HCT116 (cell line): ENCODE results near the gene KDM3B.
"Not testable (repeated sequence)": the region's sequence is repeated elsewhere in the genome, so short reads cannot be mapped to it uniquely, and the experiment has no call there.

Experiments used
- CTCF ChIP-seq, 3 experiments: fragments of 200-600 bp in 1 of 3; sonication (generic) in 1 of 3; IDR thresholded peaks in 2 of 3; conservative IDR thresholded peaks in 1 of 3; 2 replicates each; pipeline ENCODE4 v1.5.1; 2012 to 2017; ENCODE audit warnings: low read depth in 2 of 3, low read length in 2 of 3, antibody characterized with exemption in 1 of 3, borderline replicate concordance in 1 of 3, control low read depth in 1 of 3, mild to moderate bottlenecking in 1 of 3, mixed read lengths in 1 of 3, mixed run types in 1 of 3, moderate library complexity in 1 of 3; ENCODE audit not compliant: insufficient read depth in 1 of 3
- EZH2 ChIP-seq: fragments of 200-600 bp; sonication (generic); IDR thresholded peaks from 2 replicates; pipeline ENCODE4 v1.6.1; 2017; ENCODE audit warnings: antibody characterized with exemption, mixed run types
- FOSL1 ChIP-seq: IDR thresholded peaks from 2 replicates; pipeline ENCODE4 v1.6.1; 2012; ENCODE audit warnings: low read depth
- POLR2A ChIP-seq: IDR thresholded peaks from 2 replicates; pipeline ENCODE4 v1.7.0; 2011; ENCODE audit warnings: borderline replicate concordance; ENCODE audit not compliant: insufficient read depth, insufficient read length; ENCODE audit errors: extremely low read depth
- POLR2AphosphoS5 ChIP-seq: IDR thresholded peaks from 2 replicates; pipeline ENCODE4 v1.6.1; 2011; ENCODE audit warnings: mild to moderate bottlenecking, low read depth, low read length, moderate library complexity
- RAD21 ChIP-seq: IDR thresholded peaks from 2 replicates; pipeline ENCODE4 v1.6.1; 2012; ENCODE audit warnings: low read depth, mild to moderate bottlenecking
- YY1 ChIP-seq: IDR thresholded peaks from 2 replicates; pipeline ENCODE4 v1.6.1; 2011; ENCODE audit warnings: low read length, low read depth, moderate library complexity, mild to moderate bottlenecking; ENCODE audit not compliant: insufficient replicate concordance; ENCODE audit errors: extremely low read depth
- ZFX ChIP-seq: fragments of 450-650 bp; IDR thresholded peaks from 2 replicates; pipeline ENCODE4 v1.6.1; 2017
- ZNF274 ChIP-seq: fragments of 200-500 bp; sonication (Bioruptor generic); IDR thresholded peaks from 2 replicates; pipeline ENCODE4 v1.6.1; 2014; ENCODE audit warnings: mild to moderate bottlenecking, low read depth, low read length, inconsistent platforms

- TF ChIP-seq CTCF (IDR thresholded peaks at IDR 0.05 in 2 of 3, conservative IDR thresholded peaks at IDR 0.05 in 1 of 3; ENCODE audit: borderline replicate concordance in 1 of 3, insufficient read depth in 1 of 3, low read depth in 2 of 3, low read length in 2 of 3); ZNF274; RAD21; YY1; FOSL1; POLR2AphosphoS5; EZH2; ZFX; POLR2A: not testable (repeated sequence)
Observed at GRCh38 chr5:138389911-138390310, 37.4 kb downstream of the KDM3B start.
